Activated CD8-positive, alpha-beta T cell treated with anti-CD3 and anti-CD28 coated beads for 36 hours (primary cell): ENCODE results near the gene SLC25A10. TPM values are rescaled to one million over a fixed set of nuclear protein-coding genes. Genes with fewer than 3 reads are reported as not detected.
A peak's percentile ranks its signal among the peaks of the same experiment; 100 is the strongest.
"Not testable (repeated sequence)": the region's sequence is repeated elsewhere in the genome, so short reads cannot be mapped to it uniquely, and the experiment has no call there.

ENCODE experiments used
- ATAC-seq: fragments of 200-7000 bp; cut with Tn5 transposase; one replicate; pipeline ENCODE4 v1.10.0; 2021; ENCODE audit warnings: mild to moderate bottlenecking, moderate library complexity
- CTCF ChIA-PET: fragments of 350-600 bp; sonication (Branson Sonifier 250); formaldehyde crosslinking; loops from one replicate; lab custom pipeline; 2021; ENCODE audit warnings: antibody characterized with exemption; lab: Charles Lee
- POLR2A ChIA-PET: fragments of 350-600 bp; sonication (Branson Sonifier 250); formaldehyde crosslinking; loops from one replicate; lab custom pipeline; 2021; ENCODE audit warnings: antibody characterized with exemption; lab: Charles Lee
- DNase-seq: peaks from one replicate; pipeline ENCODE4 v3.0.0-alpha.2; 2020
- H3K27ac Mint-ChIP-seq: one replicate; pipeline ENCODE4 v1.8.0; 2021; ENCODE audit warnings: mild to moderate bottlenecking, mixed read lengths
- H3K27me3 Mint-ChIP-seq: one replicate; pipeline ENCODE4 v1.8.0; 2021; ENCODE audit warnings: mixed read lengths
- H3K36me3 Mint-ChIP-seq: one replicate; pipeline ENCODE4 v1.8.0; 2021; ENCODE audit warnings: low read depth, mixed read lengths
- H3K4me1 Mint-ChIP-seq: one replicate; pipeline ENCODE4 v1.8.0; 2021; ENCODE audit warnings: low read depth, mixed read lengths
- H3K4me3 Mint-ChIP-seq: one replicate; pipeline ENCODE4 v1.8.0; 2021; ENCODE audit warnings: mild to moderate bottlenecking, moderate library complexity, mixed read lengths
- H3K9me3 Mint-ChIP-seq: one replicate; pipeline ENCODE4 v1.8.0; 2021; ENCODE audit warnings: mixed read lengths
- CTCF ChIP-seq: fragments of 200-600 bp; IDR thresholded peaks from one replicate; pipeline ENCODE4 v1.8.0; 2022; ENCODE audit warnings: antibody characterized with exemption, mild to moderate bottlenecking
- intact Hi-C: fragments of 100-400 bp; cut with micrococcal nuclease; formaldehyde crosslinking; loops from one replicate; pipeline ENCODE4 v1.10.0; 2022
- total RNA-seq, 2 experiments: library from RNA; stranded (reverse); gene quantifications; one replicate each; pipeline ENCODE4 v1.2.3, GENCODE V29; 2021

The SLC25A10 gene
- total RNA-seq, 2 experiments from 2014 or later, result 29.4 to 30.5 TPM

- Mint-ChIP-seq H3K36me3 (no peaks in the 10 kb centered on the region), H3K9me3 (no peaks in the 10 kb centered on the region), H3K27ac (no peak overlapping the region), H3K4me1 (peaks cover 6% of the 10 kb centered on the region), H3K27me3 (peaks cover 20% of the 10 kb centered on the region), H3K4me3 (no peak overlapping the region)
- intact Hi-C loops, result no loop called here
- TF ChIP-seq CTCF, result no peak
- no peak for DNase-seq
- ChIA-PET POLR2A (interaction anchor here (1.2 kb wide), 1 partner anchor 108 kb away, joined by 3 read pairs; no protein-coding TSS in a partner anchor), CTCF (interaction anchor here (0.8 to 1.3 kb wide), 3 partner anchors 62 to 132 kb away, joined by 3 to 4 read pairs (median 4); partner anchors contain the start of gene ARHGDIA)
- no peak for ATAC-seq
Measured at GRCh38 chr17:81738801-81739393, 26.8 kb downstream of the SLC25A10 start.

GRCh38 chr17:81739593-81739992, 27.5 kb downstream of the SLC25A10 start:
- H3K4me1 Mint-ChIP-seq, H3K4me3 Mint-ChIP-seq, H3K9me3 Mint-ChIP-seq, ATAC-seq, DNase-seq, H3K36me3 Mint-ChIP-seq, intact Hi-C loops, H3K27ac Mint-ChIP-seq: not testable (repeated sequence)
- H3K27me3 Mint-ChIP-seq, result peaks cover 20% of the 10 kb centered on the region
- CTCF ChIA-PET, result interaction anchor here (1.0 kb wide), 1 partner anchor 56 kb away, joined by 3 read pairs; no protein-coding TSS in a partner anchor
- POLR2A ChIA-PET, result interaction anchor here (1.2 kb wide), 1 partner anchor 108 kb away, joined by 3 read pairs; no protein-coding TSS in a partner anchor

DNA sequence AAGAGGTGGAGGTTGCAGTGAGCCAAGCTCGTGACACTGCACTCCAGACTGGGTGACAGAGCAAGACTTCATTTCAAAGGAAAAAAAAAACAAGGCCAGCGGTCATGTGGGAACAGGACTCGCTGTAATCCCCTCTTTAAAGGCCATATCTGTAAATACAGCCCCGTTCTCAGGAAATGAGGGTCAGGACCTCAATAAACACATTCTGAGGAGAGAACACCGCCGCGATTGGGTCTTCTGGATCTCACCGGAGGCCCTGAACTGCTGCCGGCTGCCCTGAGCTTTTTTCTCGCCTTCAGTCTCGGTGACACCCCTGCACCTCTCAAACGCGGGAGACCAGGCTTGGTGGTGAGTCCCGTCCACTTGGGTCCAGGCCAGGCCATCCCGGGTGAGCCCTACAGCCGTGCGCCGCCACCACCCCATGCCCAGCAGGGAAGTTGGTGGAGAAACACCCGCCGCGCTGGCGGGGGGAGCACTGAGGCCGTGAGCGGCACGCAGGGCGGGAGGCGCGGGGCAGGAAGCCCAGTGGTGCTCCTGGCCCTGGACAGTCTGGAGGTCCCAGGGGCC, 28.4 kb downstream of the SLC25A10 start:
- H3K9me3 Mint-ChIP-seq, result no peaks in the 10 kb centered on the region
- intact Hi-C loops, result no loop called here
- ATAC-seq (peak; percentile 35), DNase-seq (no peak)
- peaks cover 4% of the 10 kb centered on the region for H3K4me1 Mint-ChIP-seq
- H3K4me3 Mint-ChIP-seq, result no peak overlapping the region
- no peak overlapping the region for H3K27ac Mint-ChIP-seq
- ChIA-PET CTCF (interaction anchor here (1.0 kb wide), 1 partner anchor 55 kb away, joined by 3 read pairs; no protein-coding TSS in a partner anchor), POLR2A (interaction anchor here (1.0 kb wide), 1 partner anchor 37 kb away, joined by 3 read pairs; no protein-coding TSS in a partner anchor)
- H3K27me3 Mint-ChIP-seq, result peaks cover 20% of the 10 kb centered on the region
- TF ChIP-seq CTCF, result no peak
- no peaks in the 10 kb centered on the region for H3K36me3 Mint-ChIP-seq

GRCh38 chr17:81741049-81741593, 29.0 kb downstream of the SLC25A10 start:
- TF ChIP-seq CTCF, result no peak
- no peak overlapping the region for H3K4me3 Mint-ChIP-seq
- CTCF ChIA-PET, result no interaction called here
- no peaks in the 10 kb centered on the region for H3K9me3 Mint-ChIP-seq
- no peak overlapping the region for H3K27ac Mint-ChIP-seq
- H3K4me1 Mint-ChIP-seq, result no peaks in the 10 kb centered on the region
- DNase-seq (no peak), ATAC-seq (peak; percentile 24)
- intact Hi-C loops, result no loop called here
- peaks cover 14% of the 10 kb centered on the region for H3K27me3 Mint-ChIP-seq
- H3K36me3 Mint-ChIP-seq, result no peaks in the 10 kb centered on the region
- POLR2A ChIA-PET, result interaction anchor here (1.0 kb wide), 1 partner anchor 37 kb away, joined by 3 read pairs; no protein-coding TSS in a partner anchor

- POLR2A ChIA-PET, result no interaction called here
- Mint-ChIP-seq H3K36me3 (no peaks in the 10 kb centered on the region), H3K4me3 (no peak overlapping the region), H3K27me3 (peaks cover 14% of the 10 kb centered on the region), H3K4me1 (no peaks in the 10 kb centered on the region), H3K9me3 (no peaks in the 10 kb centered on the region), H3K27ac (no peak overlapping the region)
- ATAC-seq (peak; percentile 42), DNase-seq (no peak)
- intact Hi-C loops, result no loop called here
- CTCF ChIA-PET, result no interaction called here
- no peak for TF ChIP-seq CTCF
Measured at GRCh38 chr17:81741594-81742452, 29.7 kb downstream of the SLC25A10 start.
